ENCODE measurements around the gene KCNIP4. TPM values are rescaled to one million over a fixed set of nuclear protein-coding genes. Genes with fewer than 3 reads are reported as not detected.
"Not testable (repeated sequence)": the region's sequence is repeated elsewhere in the genome, so short reads cannot be mapped to it uniquely, and the experiment has no call there.

Gene KCNIP4
- total and polyA plus RNA-seq, 2 donors (not counting 1 experiment from before 2014, with no cell fraction given), result not detected

DNA sequence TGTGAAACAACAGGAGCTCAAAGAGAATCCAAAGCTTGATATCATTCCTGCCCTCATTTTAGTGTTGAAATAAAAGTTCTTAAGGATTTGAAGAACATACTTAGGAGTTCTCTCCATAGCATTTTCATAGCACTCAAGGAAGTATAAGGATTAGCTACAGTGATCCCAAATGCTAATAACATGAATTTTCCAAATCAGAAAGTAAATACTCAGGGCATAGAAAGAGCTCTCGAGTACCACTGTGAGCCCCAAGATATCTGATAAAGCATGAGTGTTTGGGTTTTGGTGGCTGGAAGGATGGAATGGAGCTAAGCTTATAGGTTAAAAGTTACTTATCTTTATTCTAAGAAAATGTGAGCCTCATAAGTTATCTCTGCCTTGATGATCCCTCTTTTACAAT, 584.9 kb downstream of the KCNIP4 start:
- H3K27me3 ChIP-seq (replicated peaks in 1 of 4; ENCODE audit: control extremely low read depth in 1 of 4, control insufficient read depth in 3 of 4, insufficient read depth in 4 of 4, low read length in 3 of 4), result no peaks in the 10 kb centered on the region
- no peaks in the 10 kb centered on the region for H3K9me3 ChIP-seq (ENCODE audit: control extremely low read depth in 1 of 3, control insufficient read depth in 2 of 3, insufficient read depth in 1 of 3, low read length in 2 of 3)
- no peaks in the 10 kb centered on the region for H4K20me1 ChIP-seq (ENCODE audit: control insufficient read depth, insufficient read depth, low read length, poor library complexity, severe bottlenecking)
- WGBS (ENCODE audit: insufficient coverage), result no CpG with 5 or more reads among the region's 1 CpG
- H3K9ac ChIP-seq (ENCODE audit: low read length), result no peak overlapping the region
- intact Hi-C loops (cut with micrococcal nuclease), result no loop called here
- ChIA-PET POLR2A (no interaction called here), CTCF (no interaction called here)
- DNase-seq, result no peak
- no peak overlapping the region for H3K27ac Mint-ChIP-seq
- no peak overlapping the region for H3K27ac ChIP-seq (ENCODE audit: low read length in 2 of 2)
- H2AFZ ChIP-seq (ENCODE audit: insufficient read depth, low read depth, low read length, poor library complexity, severe bottlenecking), result no peak overlapping the region
- H3K4me1 Mint-ChIP-seq, result no peaks in the 10 kb centered on the region
- H3K9me3 Mint-ChIP-seq (ENCODE audit: insufficient read depth), result no peaks in the 10 kb centered on the region
- no peaks in the 10 kb centered on the region for H3K4me1 ChIP-seq (ENCODE audit: control insufficient read depth in 2 of 2, insufficient read depth in 2 of 2, low read length in 2 of 2)
- no peaks in the 10 kb centered on the region for H3K27me3 Mint-ChIP-seq
- TF ChIP-seq, protein P1, sequence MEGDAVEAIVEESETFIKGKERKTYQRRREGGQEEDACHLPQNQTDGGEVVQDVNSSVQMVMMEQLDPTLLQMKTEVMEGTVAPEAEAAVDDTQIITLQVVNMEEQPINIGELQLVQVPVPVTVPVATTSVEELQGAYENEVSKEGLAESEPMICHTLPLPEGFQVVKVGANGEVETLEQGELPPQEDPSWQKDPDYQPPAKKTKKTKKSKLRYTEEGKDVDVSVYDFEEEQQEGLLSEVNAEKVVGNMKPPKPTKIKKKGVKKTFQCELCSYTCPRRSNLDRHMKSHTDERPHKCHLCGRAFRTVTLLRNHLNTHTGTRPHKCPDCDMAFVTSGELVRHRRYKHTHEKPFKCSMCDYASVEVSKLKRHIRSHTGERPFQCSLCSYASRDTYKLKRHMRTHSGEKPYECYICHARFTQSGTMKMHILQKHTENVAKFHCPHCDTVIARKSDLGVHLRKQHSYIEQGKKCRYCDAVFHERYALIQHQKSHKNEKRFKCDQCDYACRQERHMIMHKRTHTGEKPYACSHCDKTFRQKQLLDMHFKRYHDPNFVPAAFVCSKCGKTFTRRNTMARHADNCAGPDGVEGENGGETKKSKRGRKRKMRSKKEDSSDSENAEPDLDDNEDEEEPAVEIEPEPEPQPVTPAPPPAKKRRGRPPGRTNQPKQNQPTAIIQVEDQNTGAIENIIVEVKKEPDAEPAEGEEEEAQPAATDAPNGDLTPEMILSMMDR (IDR thresholded peaks at IDR 0.05), result no peak
- TF ChIP-seq EZH2 (IDR thresholded peaks at IDR 0.05; ENCODE audit: borderline replicate concordance, insufficient read depth, low read depth, low read length, poor library complexity, severe bottlenecking), result no peak
- no peak overlapping the region for H3K4me3 Mint-ChIP-seq
- no peak overlapping the region for H3K4me3 ChIP-seq (ENCODE audit: control extremely low read depth in 1 of 5, extremely low read depth in 1 of 5, insufficient read depth in 1 of 5, low read depth in 2 of 5, low read length in 4 of 5)
- H3K4me2 ChIP-seq (replicated peaks; ENCODE audit: low read depth, low read length, poor library complexity, severe bottlenecking), result no peak overlapping the region
- H3K36me3 ChIP-seq (replicated peaks in 1 of 2; ENCODE audit: control extremely low read depth in 1 of 2, control insufficient read depth in 1 of 2, extremely low read depth in 1 of 2, insufficient read depth in 2 of 2, low read length in 1 of 2), result no peaks in the 10 kb centered on the region
- H3K79me2 ChIP-seq (ENCODE audit: control insufficient read depth, insufficient read depth, low read length), result no peaks in the 10 kb centered on the region
- ATAC-seq (ENCODE audit: low read depth), result no peak

DNA sequence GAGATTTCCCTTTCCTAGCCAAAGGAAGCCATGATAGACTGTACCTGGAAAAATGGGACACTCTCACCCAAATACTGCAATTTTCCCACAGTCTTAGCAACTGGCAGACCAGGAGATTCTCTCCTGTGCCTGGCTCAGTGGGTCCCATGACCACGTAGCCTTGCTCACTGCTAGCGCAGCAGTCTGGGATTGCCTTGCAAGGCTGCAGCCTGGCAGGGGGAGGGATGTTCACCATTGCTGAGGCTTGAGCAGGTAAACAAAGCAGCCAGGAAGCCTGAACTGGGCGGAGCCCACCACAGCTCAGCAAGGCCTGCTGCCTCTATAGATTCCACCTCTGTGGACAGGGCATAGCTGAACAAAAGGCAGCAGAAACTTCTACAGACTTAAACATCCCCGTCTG, 596.2 kb downstream of the KCNIP4 start:
- H3K4me2 ChIP-seq (replicated peaks; ENCODE audit: low read depth, low read length, poor library complexity, severe bottlenecking); H4K20me1 ChIP-seq (ENCODE audit: control insufficient read depth, insufficient read depth, low read length, poor library complexity, severe bottlenecking); H3K27ac ChIP-seq (ENCODE audit: low read length in 2 of 2); POLR2A ChIA-PET; H3K4me3 ChIP-seq (ENCODE audit: control extremely low read depth in 1 of 5, extremely low read depth in 1 of 5, insufficient read depth in 1 of 5, low read depth in 2 of 5, low read length in 4 of 5); H3K27me3 ChIP-seq (replicated peaks in 1 of 4; ENCODE audit: control extremely low read depth in 1 of 4, control insufficient read depth in 3 of 4, insufficient read depth in 4 of 4, low read length in 3 of 4); H3K79me2 ChIP-seq (ENCODE audit: control insufficient read depth, insufficient read depth, low read length); H2AFZ ChIP-seq (ENCODE audit: insufficient read depth, low read depth, low read length, poor library complexity, severe bottlenecking); CTCF ChIA-PET; H3K9me3 ChIP-seq (ENCODE audit: control extremely low read depth in 1 of 3, control insufficient read depth in 2 of 3, insufficient read depth in 1 of 3, low read length in 2 of 3); H3K4me1 ChIP-seq (ENCODE audit: control insufficient read depth in 2 of 2, insufficient read depth in 2 of 2, low read length in 2 of 2); H3K9ac ChIP-seq (ENCODE audit: low read length); DNase-seq; ATAC-seq (ENCODE audit: low read depth); H3K27me3 Mint-ChIP-seq; intact Hi-C loops (cut with micrococcal nuclease); H3K9me3 Mint-ChIP-seq (ENCODE audit: insufficient read depth); H3K27ac Mint-ChIP-seq; H3K4me1 Mint-ChIP-seq; H3K4me3 Mint-ChIP-seq; H3K36me3 ChIP-seq (replicated peaks in 1 of 2; ENCODE audit: control extremely low read depth in 1 of 2, control insufficient read depth in 1 of 2, extremely low read depth in 1 of 2, insufficient read depth in 2 of 2, low read length in 1 of 2): not testable (repeated sequence)
- 79% methylated on average over 4 of the region's 4 CpGs for WGBS (ENCODE audit: insufficient coverage)
